Lower leg skin (tissue), 4 donors: ENCODE measurements around the gene RASSF10. TPM values are rescaled to one million over a fixed set of nuclear protein-coding genes. Genes with fewer than 3 reads are reported as not detected.

Experiments
- DNase-seq, 2 donors: peaks; one replicate each; pipeline ENCODE4 v3.0.0-alpha.2; 2019; ENCODE audit warnings: low spot score in 2 of 2
- H3K4me3 ChIP-seq: fragments of 200-600 bp; sonication (generic); 2 replicates; pipeline ENCODE4 v1.5.1; 2017; ENCODE audit warnings: mild to moderate bottlenecking, low read depth; ENCODE audit not compliant: poor library complexity, severe bottlenecking
- POLR2A ChIP-seq, 2 donors: fragments of 450-650 bp; IDR thresholded peaks; one replicate each; pipeline ENCODE4 v1.6.1; 2016 to 2017; ENCODE audit warnings: antibody characterized with exemption in 2 of 2, mild to moderate bottlenecking in 1 of 2, moderate library complexity in 1 of 2
- WGBS, 2 donors: methylation state at CpG; one replicate each; pipeline ENCODE4 v1.1.5; 2018; 5-methylcytosine and 5-hydroxymethylcytosine counted together
- intact Hi-C: fragments of 100-400 bp; cut with DNase I; formaldehyde crosslinking; loops from one replicate; pipeline ENCODE4 v1.15.0; 2023; ENCODE audit warnings: low total_unique reads
- total RNA-seq, 4 donors: library from RNA; depleted of rRNA; stranded (reverse); fragments of >200 nt; gene quantifications; one replicate each; pipeline ENCODE4 v1.1.0, GENCODE V29; 2016
- TF ChIP-seq, protein P1 (sequence below), 3 donors: fragments of 450-650 bp; IDR thresholded peaks; one replicate each; pipeline ENCODE4 v1.5.1; 2016; ENCODE audit warnings: antibody characterized with exemption in 3 of 3, mild to moderate bottlenecking in 3 of 3, moderate library complexity in 2 of 3

Gene RASSF10
- total RNA-seq, 4 donors from 2014 or later, result 12.1 to 29.9 (median 20.3) TPM

DNA sequence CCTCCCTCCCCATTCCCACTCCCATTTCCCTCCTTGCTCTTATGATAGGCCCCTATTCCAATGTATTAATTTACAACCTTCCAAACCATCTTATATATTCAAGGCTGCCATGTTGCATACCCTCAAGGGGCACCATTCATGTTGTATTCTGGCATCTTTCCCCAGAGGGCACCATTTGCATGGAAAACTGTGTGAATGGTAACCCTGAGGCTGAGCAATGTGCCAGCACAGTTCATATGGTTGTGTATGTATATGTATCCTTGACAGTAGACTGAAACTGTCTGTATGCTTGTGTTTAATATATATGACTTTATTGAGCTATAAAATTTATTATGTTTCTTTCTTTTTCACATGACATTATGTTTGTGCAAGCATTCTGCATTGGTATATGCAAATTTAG lies 7.3 kb downstream of the RASSF10 start:
- intact Hi-C loops, result loop anchor here (10.0 kb wide), 1 partner anchor 128 kb away; no protein-coding TSS in a partner anchor
- no peak overlapping the region for H3K4me3 ChIP-seq
- DNase-seq, result no peak
- TF ChIP-seq, protein P1, sequence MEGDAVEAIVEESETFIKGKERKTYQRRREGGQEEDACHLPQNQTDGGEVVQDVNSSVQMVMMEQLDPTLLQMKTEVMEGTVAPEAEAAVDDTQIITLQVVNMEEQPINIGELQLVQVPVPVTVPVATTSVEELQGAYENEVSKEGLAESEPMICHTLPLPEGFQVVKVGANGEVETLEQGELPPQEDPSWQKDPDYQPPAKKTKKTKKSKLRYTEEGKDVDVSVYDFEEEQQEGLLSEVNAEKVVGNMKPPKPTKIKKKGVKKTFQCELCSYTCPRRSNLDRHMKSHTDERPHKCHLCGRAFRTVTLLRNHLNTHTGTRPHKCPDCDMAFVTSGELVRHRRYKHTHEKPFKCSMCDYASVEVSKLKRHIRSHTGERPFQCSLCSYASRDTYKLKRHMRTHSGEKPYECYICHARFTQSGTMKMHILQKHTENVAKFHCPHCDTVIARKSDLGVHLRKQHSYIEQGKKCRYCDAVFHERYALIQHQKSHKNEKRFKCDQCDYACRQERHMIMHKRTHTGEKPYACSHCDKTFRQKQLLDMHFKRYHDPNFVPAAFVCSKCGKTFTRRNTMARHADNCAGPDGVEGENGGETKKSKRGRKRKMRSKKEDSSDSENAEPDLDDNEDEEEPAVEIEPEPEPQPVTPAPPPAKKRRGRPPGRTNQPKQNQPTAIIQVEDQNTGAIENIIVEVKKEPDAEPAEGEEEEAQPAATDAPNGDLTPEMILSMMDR (IDR thresholded peaks at IDR 0.05), result no peak
- TF ChIP-seq POLR2A (IDR thresholded peaks at IDR 0.05), result no peak

DNA sequence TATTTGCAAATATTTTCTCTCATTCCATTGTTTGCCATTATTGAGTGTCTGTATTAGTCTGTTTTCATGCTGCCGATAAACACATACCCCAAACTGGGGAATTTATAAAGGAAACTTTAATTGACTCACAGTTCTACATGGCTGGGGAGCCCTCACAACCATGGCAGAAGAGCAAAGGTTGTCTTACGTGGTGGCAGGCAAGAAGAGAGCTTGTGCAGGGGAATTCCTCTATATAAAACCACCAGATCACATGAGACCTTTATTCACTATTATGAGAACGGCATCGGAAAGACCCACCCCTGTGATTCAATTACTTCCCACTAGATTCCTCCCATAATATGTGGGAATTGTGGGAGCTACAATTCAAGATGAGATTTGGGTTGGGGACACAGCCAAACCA lies 10.2 kb downstream of the RASSF10 start:
- DNase-seq, result no peak
- no peak overlapping the region for H3K4me3 ChIP-seq
- intact Hi-C loops, result loop anchor here (10.0 kb wide), 1 partner anchor 125 kb away; no protein-coding TSS in a partner anchor
- WGBS, 2 donors, result 67 to 74% methylated on average over 4 of the region's 4 CpGs
- no peak for TF ChIP-seq POLR2A (IDR thresholded peaks at IDR 0.05)
- TF ChIP-seq, protein P1 (IDR thresholded peaks at IDR 0.05), result no peak

DNA sequence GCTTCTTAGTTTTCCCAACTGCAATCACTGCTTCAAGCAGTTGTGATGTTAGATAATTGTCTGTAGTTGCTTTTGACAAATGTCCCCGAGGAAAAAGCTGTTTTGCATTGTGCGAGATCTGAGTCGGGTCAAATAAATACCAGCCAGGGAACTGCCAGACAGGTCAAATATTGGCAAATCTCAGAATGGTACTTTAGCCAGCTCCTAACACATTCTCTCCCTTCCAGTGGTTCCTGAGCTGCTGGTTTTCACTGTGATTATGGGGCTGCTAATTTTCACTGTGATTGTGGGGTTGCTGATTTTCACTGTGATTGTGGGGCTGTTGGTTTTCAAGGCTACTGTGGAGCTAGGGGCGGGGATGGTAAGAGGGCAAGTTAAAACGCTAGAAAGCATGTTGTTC lies 14.3 kb downstream of the RASSF10 start:
- TF ChIP-seq, protein P1 (IDR thresholded peaks at IDR 0.05), result no peak
- no peak for TF ChIP-seq POLR2A (IDR thresholded peaks at IDR 0.05)
- intact Hi-C loops, result no loop called here
- 71% methylated on average over 5 of the region's 5 CpGs for WGBS, 2 donors
- H3K4me3 ChIP-seq, result no peak overlapping the region
- DNase-seq, result no peak

DNA sequence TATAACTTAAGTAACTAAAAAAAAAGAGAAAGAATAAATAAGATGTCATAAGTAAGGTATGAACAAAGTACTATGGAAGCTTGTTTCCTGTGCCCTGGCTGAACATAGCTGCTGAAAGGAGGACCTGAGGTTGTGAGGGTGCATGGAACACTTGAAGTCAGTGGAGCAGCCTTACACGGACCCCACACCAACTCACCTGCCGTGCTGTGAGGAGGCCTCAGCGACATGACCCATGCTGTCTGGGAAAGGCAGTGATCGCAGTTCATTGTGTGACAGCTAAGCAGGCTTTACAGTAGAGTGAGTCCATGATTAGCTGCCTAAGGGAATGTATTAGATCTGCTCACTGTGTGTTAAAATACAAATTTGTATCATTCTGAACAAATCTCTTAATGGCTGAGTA lies 17.6 kb downstream of the RASSF10 start:
- intact Hi-C loops, result no loop called here
- no peak for DNase-seq
- 90% methylated on average over 4 of the region's 4 CpGs for WGBS, 2 donors
- TF ChIP-seq POLR2A (IDR thresholded peaks at IDR 0.05), result no peak
- TF ChIP-seq, protein P1 (IDR thresholded peaks at IDR 0.05), result no peak
- no peak overlapping the region for H3K4me3 ChIP-seq

GRCh38 chr11:13028322-13028721 lies 19.2 kb downstream of the RASSF10 start:
- DNase-seq, result no peak
- intact Hi-C loops, result no loop called here
- 82% methylated on average over 3 of the region's 3 CpGs for WGBS, 2 donors
- no peak overlapping the region for H3K4me3 ChIP-seq
- no peak for TF ChIP-seq POLR2A (IDR thresholded peaks at IDR 0.05)
- TF ChIP-seq, protein P1 (IDR thresholded peaks at IDR 0.05), result no peak

DNA sequence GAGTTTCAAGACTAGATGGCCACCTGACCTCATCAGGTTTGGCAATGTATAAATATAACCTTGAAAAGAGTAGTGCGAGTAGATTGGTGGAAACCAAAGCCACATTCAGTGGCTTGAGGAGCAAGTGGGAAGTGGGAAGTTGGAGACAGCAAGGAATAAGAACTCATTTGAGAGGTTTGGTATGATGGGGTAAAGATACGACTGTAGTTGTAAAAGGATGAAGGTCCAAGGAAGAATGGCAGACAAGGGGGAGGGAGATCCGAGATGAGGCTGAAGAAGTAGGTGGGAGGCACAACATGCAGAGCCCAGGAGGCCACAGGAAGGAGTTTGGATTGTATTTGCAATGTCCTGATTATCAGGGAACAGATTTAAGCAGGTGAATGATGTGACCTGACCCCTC lies 20.8 kb downstream of the RASSF10 start:
- intact Hi-C loops, result no loop called here
- no peak overlapping the region for H3K4me3 ChIP-seq
- 91% methylated on average over 3 of the region's 3 CpGs for WGBS, 2 donors
- TF ChIP-seq, protein P1 (IDR thresholded peaks at IDR 0.05), result no peak
- TF ChIP-seq POLR2A (IDR thresholded peaks at IDR 0.05), result no peak
- no peak for DNase-seq
